GM19043 (cell line): ENCODE data around the gene CTCF.

Experiments used
- ATAC-seq: cut with Tn5 transposase; IDR thresholded peaks from one replicate; pipeline ENCODE4 v1.9.1; 2021; ENCODE audit warnings: low read depth; ENCODE audit not compliant: unreplicated experiment

The CTCF gene

DNA sequence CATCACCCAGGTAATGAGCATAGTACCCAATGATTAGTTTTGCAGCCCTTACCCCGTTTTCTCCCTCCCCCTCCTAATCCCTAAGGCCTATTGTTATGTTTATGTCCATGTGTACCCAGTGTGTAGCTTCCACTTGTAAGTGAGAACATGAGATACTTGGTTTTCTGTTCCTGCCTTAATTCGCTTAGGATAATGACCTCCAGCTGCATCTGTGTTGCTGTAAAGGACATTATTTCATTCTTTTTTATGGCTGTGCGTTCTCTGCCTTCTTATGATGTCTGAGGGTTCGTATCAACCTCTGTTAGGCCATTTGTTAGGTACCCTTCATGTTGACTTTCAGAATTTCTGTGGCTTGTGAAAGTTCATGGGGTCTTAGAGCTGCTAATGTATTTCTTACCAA lies 31.0 kb downstream of the CTCF start:
- no peak for ATAC-seq

DNA sequence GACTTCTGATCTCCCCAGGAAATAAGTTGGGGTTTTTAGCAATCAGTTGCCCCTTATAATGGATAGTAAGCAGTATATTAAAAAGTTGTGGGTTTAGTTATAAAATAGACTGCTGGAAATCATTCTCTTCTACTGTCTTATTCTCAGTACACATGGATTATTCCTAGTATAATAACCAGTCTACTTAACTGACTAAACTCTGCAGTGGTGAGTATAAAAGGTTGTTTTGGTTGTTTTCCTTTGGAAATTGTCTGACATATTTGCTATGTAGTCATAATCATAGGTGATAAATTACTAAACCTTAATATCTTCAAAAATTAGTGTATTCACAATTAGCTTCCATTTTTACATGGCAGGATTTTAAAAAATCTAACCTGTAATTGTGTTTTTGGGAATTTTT lies 31.4 kb downstream of the CTCF start:
- ATAC-seq, result no peak

DNA sequence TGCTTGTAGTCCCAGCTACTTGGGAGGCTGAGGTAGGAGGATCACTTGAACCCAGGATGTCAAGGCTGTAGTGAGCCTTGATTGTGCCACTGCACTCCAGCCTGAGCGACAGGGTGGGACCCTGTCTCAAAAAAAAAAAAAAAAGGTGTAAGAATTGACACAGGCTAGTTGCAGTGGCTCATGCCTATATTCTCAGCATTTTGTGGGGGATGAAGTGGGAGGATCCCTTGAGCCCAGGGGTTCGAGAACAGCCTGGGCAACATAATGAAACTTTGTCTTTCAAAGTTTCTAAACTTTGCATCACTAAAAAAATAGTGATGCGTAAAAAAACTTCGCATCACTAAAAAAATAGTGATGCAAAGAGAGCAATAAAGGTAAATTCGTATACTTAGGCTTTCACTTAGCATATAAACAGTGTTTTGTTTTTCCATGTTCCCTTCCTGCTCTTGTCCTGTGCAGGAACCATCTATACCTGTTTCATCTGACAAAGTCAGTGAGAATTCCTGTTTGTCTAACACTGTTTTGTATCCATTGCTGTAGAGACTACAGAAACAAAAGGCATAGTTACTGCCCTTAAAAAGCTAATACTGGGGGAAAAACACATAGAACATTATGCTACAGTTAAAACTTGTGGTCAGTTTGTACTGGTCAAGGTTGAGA lies 32.1 kb downstream of the CTCF start:
- no peak for ATAC-seq

DNA sequence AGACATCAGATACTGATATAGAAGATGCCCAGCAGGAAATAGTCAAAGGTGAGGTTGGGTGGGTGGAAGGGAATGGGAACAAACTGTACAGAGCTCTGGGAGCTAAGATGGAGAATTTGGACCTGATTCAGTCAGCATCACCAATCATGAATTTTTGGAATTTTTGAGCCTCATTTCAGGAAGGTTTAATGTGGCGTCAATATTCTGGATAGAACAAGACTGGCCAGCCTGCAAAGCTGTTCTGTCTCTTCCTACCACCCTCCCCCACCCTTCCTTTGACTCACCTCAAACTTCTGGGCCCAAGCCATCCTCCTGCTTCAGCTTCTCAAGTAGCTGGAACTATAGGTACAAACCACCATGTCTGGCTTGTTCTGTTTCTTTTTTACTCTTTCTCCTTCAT lies 32.6 kb downstream of the CTCF start:
- no peak for ATAC-seq

DNA sequence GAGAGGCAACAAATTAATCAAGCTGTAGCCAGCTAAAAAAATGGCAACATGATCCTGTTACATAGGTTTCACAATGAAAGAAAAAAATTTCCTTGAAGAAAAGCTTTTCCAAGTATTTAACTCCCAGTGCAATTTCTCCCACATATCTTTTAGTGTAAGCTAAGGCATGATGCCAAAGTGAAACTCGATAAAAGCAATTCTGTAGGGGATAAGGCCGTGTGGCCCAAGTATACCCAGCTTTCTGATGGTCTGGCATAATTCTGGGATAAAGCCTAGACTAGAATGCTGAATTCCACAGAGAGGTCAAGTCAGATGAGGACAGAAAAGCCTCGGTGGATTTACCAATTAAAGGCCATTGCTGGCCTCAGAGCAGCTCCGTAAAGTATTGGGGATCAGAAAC lies 36.2 kb downstream of the CTCF start:
- no peak for ATAC-seq

DNA sequence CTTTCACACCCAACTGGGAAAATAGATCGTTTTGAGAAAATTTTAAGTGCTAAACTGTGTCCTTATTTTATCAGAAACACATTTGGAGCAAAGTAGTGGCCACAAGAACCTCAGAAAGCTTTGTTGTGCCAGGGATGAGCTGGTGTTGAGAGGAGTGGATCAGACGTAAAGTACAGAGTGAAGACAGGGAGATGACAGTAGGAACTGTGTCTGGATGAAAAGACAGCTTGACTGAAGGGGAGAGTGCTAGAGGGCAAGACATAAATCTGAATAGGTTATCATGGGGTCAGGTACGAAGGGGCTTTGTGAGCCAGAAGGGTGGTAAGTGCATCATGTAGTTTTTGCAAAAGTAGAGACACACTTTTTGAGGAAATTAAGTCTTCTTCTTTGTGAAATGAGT lies 43.3 kb downstream of the CTCF start:
- ATAC-seq, result no peak

DNA sequence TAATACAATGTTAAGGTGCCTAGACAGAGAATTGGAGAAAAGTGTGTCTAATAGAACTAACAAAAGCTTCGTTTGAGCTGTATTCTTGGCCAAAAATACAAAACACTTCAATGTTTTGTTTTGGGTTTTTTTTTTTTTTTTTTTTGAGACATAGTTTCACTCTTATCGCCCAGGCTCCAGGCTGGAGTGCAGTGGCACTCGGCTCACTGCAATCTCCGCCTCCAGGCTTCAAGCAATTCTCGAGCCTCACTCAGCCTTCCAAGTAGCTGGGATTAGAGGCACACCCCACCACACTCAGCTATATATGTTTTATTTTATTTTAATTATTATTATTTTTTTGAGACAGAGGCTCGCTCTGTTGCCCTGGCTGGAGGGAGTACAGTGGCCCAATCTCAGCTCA lies 44.3 kb downstream of the CTCF start:
- ATAC-seq, result no peak

DNA sequence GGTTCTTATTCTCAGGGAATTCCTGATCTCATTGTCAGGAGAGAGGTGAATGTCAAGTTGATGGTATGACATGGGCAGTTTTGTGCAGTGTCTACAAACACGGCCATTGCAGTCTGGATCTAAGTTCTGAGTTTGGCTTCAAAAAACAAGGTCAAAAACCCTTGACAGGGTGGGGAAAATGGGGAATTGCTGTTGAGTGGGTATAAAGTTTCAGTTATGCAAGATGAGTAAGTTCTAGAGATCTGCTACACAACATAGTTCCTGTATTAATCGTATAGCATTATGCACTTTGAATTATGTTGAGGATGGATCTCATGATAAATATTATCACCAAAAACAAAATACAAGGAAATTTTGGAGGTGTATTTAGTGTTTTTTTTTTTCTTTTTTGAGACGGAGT lies 46.0 kb downstream of the CTCF start:
- ATAC-seq, result no peak

DNA sequence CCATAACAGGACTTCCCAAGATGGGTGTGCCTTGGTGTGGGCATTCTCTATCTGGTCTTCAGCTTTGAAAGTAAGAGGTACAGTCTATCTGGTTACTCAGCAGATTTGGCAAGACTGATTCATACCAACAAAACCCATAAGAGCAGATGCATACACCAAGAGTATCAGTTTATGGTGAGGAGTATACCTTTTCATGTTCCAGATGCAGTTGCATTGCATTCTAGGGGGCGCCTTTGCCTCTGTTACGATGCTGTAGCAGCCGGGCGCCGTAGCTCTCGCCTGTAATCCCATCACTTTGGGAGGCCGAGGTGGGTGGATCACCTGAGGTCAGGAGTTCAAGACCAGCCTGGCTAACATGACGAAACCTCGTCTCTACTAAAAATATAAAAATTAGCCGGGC lies 51.5 kb downstream of the CTCF start:
- ATAC-seq, result no peak

DNA sequence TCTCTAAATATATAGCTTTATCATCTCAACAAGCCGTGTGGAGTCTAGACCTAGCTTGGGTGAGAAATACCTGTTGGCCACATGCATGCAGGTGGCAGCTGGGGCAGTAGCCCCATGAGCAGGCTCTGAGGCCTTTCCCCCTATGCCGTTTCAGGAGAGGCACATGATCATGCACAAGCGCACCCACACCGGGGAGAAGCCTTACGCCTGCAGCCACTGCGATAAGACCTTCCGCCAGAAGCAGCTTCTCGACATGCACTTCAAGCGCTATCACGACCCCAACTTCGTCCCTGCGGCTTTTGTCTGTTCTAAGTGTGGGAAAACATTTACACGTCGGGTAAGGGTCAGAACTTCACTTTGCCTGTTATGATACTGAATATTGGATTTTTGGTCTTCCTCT lies 65.9 kb downstream of the CTCF start:
- no peak for ATAC-seq

DNA sequence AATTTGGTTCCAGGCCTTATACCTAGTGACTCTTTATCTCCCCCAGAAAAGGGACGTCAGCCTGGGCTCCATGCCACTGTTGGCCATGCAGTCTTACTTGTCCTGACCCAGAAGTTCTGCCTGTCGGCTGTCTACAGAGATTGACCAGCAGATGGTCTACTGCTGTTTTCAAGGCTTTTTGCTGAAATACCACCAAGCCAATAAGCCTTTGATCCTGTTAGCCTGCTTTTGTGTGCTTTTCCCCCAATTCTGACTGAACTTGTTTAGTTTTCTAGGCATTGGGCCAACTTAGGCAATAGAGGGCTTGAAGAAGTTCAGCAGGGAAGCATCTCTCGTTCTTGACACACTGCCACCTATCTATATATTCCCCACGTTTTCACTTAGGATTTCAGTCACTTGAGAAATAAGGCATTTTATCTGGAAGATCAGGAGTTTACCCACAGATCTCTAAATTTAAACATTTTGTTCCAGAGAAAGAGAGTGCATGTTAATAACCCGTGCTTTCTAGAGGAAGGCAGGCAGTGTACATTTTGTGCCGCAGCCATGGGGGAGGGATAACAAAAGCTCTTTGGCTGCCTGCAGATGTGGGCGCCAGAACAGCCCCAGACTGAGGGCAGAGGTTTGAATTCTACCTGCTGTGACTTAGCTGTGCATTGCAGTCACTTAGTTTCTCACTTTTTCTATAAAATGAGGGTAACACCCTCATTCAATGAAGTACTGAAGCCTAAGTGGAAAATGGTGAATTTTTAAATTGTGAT lies 70.3 kb downstream of the CTCF start:
- no peak for ATAC-seq

DNA sequence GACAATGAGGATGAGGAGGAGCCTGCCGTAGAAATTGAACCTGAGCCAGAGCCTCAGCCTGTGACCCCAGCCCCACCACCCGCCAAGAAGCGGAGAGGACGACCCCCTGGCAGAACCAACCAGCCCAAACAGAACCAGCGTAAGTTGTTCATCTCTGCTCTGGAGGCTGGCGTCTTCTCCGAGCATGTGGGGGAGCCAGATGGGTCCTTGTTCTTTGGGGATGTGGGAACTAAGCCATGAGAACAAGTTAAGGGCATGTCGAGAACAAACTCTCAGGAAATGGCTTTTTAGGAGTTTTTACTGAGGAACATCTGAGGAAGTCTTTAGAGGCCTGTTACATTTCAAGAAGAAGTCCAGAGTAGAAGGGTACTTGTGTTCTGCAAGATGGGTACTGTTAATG lies 74.4 kb downstream of the CTCF start:
- ATAC-seq, result no peak

DNA sequence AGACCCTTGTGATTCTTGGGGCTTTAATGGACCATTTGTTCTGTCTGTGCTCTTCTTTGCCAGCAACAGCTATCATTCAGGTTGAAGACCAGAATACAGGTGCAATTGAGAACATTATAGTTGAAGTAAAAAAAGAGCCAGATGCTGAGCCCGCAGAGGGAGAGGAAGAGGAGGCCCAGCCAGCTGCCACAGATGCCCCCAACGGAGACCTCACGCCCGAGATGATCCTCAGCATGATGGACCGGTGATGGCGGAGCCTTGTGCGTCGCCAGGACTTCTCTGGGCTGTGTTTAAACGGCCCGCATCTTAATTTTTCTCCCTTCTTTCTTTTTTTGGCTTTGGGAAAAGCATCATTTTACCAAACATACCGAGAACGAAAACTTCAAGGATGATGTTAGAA lies 75.3 kb downstream of the CTCF start:
- ATAC-seq, result no peak

DNA sequence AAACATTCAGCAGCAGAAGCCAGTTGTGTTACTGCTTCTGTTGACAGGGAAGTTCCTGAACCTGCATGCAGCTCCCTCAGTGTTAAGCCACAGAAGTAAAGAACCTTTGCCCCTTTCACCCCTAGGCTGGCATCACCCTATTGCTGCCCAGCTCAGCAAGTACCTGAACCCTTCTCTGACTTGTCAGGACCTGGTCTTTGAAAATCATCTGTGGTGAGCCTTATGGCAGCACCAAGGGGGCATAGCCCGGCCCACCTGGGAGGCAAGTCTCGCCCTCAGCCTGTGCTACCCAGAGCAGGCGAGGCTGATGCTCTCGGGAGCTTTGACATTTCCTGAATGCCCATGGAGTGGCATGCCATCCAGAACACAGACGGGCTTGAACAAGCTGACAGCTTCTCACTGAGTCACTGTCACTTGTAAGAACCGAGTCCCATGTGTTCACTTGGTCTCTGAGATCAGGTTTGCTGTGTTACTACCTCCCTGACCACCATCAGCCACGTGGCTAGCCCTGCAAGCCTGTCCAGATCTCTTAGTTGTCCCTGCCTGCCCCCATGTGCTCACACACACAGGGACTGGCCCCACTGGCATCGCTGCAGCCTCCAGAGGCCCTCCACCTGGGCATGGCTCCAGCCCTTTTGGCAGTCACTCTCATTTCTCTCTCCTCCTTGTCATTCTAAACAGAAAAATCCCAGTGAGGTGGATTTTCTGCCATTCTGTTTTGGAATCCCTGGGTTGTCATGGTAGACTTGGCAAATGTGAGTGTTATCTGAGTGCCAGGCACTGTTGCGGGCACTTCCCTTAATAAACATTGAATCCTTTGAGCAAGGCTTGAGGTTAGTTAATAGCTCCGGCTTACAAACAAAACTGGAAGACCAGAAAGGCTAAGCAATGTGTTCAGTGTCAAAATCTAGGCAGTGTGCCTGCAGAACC lies 79.7 kb downstream of the CTCF start:
- no peak for ATAC-seq

DNA sequence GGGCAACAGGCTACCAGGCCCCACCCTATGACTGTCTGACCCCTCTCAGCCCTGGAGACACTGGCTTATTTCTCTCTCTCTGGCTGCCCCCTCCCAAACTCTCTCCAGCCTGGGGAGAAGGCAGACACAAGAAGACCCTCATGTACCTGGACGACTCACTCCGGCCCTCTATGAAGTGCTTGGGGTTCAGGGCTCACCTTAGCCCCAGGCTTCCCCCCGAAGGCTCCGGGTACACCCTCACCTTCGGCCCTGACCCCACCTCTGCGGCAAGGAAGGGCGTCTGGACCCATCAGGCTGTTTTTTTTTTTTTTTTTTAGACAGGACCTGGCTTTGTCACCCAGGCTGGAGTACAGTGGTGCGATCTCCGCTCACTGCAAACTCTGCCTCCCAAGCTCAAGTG lies 81.7 kb downstream of the CTCF start:
- no peak for ATAC-seq

DNA sequence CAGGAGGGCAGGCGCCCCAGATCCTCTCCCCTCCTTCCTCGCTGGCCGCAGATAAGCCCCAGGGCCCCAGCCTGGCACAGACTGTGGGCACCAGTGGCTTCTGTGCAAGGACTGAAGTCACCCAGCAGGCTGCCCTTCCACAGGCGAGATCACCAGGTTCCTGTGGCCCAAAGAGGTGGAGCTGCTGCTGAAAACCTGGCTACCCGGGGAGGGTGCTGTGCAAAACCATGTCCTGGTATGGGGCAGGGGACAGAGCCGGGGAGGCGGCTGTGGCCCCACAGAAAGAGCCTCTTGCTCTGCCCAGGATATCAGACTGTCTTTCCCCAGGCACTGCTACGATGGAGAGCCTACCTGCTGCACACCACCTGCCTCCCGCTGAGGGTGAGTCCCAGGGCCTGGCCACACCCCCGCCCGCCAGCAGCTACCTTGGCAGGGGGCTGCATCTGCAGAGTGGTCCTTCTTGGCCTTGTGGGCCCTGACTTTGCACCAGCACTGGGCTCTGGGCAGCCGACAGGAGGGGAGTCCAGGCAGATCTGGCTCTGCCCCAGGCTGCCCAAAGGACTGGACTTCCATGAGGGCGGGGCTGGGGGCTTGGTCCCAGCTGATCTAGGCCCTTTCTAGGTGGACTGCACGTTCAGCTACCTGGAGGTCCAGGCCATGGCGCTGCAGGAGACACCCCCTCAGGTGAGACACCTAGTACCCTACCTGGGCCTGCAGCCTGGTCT lies 83.2 kb downstream of the CTCF start:
- no peak for ATAC-seq

DNA sequence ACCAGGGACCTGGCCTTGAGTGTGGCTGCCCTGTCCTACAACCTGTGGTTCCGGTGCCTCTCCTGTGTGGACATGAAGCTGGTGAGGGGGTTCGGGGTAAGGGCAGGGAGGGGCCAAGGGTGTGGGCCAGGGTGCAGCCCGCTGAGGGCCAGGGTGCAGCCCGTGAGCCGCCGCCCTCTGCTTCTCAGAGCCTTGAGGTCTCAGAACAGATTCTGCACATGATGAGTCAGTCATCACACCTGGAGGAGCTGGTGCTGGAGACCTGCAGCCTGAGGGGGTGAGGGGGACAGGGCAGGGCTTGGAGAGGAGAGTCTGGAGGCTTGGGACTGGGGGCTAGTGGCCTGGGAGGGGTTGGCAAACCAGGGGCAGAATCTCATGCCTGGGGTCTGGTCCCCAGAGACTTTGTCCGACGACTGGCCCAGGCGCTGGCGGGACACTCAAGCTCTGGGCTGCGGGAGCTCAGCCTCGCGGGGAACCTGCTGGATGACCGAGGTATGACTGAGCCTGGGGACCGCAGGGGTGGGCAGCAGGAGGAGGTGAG lies 84.9 kb downstream of the CTCF start:
- ATAC-seq, result no peak

DNA sequence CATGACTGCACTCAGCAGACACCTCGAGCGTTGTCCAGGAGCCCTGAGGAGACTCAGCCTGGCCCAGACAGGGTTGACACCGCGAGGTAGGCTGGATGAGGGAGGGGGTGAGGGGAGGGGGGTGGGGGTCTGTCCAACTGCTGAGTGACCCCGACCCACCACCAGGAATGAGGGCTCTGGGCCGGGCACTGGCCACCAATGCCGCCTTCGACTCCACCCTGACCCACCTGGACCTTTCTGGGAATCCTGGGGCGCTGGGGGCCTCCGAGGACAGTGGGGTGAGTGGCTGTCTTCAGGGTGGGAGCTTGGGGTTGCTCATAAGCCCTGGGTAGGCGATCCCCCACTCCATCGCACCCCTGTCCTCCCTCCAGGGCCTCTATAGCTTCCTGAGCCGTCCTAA lies 85.4 kb downstream of the CTCF start:
- ATAC-seq, result no peak

DNA sequence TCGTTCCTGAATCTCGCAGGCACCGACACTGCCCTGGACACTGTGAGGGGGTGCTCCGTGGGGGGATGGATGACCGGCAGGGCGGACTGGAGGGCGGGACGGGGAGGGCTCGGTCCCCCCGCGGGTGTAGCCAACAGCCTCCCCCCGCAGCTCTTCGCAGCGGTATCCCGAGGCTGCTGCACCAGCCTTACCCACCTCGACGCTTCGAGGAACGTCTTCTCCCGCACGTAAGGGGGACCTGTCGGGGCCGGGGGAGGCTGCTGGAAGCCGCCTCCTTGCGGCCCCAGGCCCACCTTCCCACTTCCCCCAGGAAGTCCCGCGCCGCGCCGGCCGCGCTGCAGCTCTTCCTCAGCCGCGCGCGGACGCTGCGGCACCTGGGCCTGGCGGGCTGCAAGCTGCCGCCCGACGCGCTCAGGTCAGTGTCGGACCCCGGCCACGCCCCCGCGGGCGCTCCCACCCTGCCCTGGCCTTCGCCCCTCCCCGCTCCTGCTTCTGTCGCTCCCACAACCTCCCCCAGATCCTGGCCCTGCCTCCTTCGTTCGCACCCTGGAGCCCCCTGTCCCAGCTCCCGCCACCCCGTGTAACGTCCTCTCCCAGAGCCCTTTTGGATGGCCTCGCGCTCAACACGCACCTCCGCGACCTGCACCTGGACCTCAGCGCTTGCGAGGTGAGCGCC lies 85.9 kb downstream of the CTCF start:
- no peak for ATAC-seq
